HEK293 (cell line): ENCODE results near the gene BRAT1.

Source experiments
- CTCF ChIP-seq: fragments of 450-650 bp; formaldehyde crosslinking; IDR thresholded peaks from 2 replicates; pipeline ENCODE4 v1.5.1; 2016; ENCODE audit warnings: missing biosample characterization, missing genetic modification characterization
- YY1 ChIP-seq: fragments of 450-650 bp; formaldehyde crosslinking; IDR thresholded peaks from 2 replicates; pipeline ENCODE4 v1.5.1; 2018; ENCODE audit warnings: missing biosample characterization, missing genetic modification characterization
- ZBTB26 ChIP-seq: fragments of 450-650 bp; formaldehyde crosslinking; optimal IDR thresholded peaks from 2 replicates; pipeline ENCODE3; 2016; ENCODE audit warnings: missing biosample characterization, mild to moderate bottlenecking, missing genetic modification characterization
- ZEB2 ChIP-seq: fragments of 450-650 bp; formaldehyde crosslinking; IDR thresholded peaks from 2 replicates; pipeline ENCODE4 v1.5.1; 2016; ENCODE audit warnings: missing biosample characterization, missing genetic modification characterization
- ZNF140 ChIP-seq: fragments of 450-650 bp; formaldehyde crosslinking; IDR thresholded peaks from 2 replicates; pipeline ENCODE4 v1.5.1; 2016; ENCODE audit warnings: missing biosample characterization, missing genetic modification characterization
- ZNF24 ChIP-seq: fragments of 450-650 bp; formaldehyde crosslinking; IDR thresholded peaks from 2 replicates; pipeline ENCODE4 v1.5.1; 2016; ENCODE audit warnings: missing biosample characterization, missing genetic modification characterization
- ZNF549 ChIP-seq: fragments of 450-650 bp; IDR thresholded peaks from 2 replicates; pipeline ENCODE4 v1.5.1; 2018; ENCODE audit warnings: missing biosample characterization, missing genetic modification characterization, mild to moderate bottlenecking, inconsistent platforms, moderate library complexity
- ZNF596 ChIP-seq: fragments of 450-650 bp; IDR thresholded peaks from 2 replicates; pipeline ENCODE4 v1.5.0; 2018; ENCODE audit warnings: missing biosample characterization, mild to moderate bottlenecking, missing genetic modification characterization, moderate library complexity
- TF ChIP-seq, protein P1 (sequence below): fragments of 450-650 bp; formaldehyde crosslinking; IDR thresholded peaks from 2 replicates; pipeline ENCODE4 v1.5.1; 2016; ENCODE audit warnings: missing biosample characterization, missing genetic modification characterization

GRCh38 chr7:2521952-2522591, 33.3 kb downstream of the BRAT1 start:
- TF ChIP-seq CTCF, result no peak
- no peak for TF ChIP-seq ZNF24 (tag by site-specific recombination)
- no peak for TF ChIP-seq YY1 (tag by site-specific recombination)
- no peak for TF ChIP-seq ZNF549
- TF ChIP-seq, protein P1, sequence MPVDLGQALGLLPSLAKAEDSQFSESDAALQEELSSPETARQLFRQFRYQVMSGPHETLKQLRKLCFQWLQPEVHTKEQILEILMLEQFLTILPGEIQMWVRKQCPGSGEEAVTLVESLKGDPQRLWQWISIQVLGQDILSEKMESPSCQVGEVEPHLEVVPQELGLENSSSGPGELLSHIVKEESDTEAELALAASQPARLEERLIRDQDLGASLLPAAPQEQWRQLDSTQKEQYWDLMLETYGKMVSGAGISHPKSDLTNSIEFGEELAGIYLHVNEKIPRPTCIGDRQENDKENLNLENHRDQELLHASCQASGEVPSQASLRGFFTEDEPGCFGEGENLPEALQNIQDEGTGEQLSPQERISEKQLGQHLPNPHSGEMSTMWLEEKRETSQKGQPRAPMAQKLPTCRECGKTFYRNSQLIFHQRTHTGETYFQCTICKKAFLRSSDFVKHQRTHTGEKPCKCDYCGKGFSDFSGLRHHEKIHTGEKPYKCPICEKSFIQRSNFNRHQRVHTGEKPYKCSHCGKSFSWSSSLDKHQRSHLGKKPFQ, result no peak
- TF ChIP-seq ZNF596 (tag by site-specific recombination), result no peak
- TF ChIP-seq ZBTB26 (tag by site-specific recombination), result no peak
- no peak for TF ChIP-seq ZNF140
- no peak for TF ChIP-seq ZEB2 (tag by site-specific recombination)
